Measurements from ENCODE around the gene RPS17. TPM values are rescaled to one million over a fixed set of nuclear protein-coding genes. Genes with fewer than 3 reads are reported as not detected.
A peak's percentile ranks its signal among the peaks of the same experiment; 100 is the strongest.

Gene RPS17
- total and polyA plus RNA-seq, 10 of the 15 experiments (the other 5 are each of a cell fraction or from before 2014, with no cell fraction given), result 1,223 to 7,871 (median 3,879) TPM

GRCh38 chr15:82540055-82540983 is at the start of gene RPS17 (continued):
- TF ChIP-seq CUX1 (IDR thresholded peaks at IDR 0.05; ENCODE audit: insufficient replicate concordance, low read depth, low read length), result peak; percentile 27
- TF ChIP-seq NR2C1 (IDR thresholded peaks at IDR 0.05), result peak; percentile 72
- TF ChIP-seq POLR2A (IDR thresholded peaks at IDR 0.05; ENCODE audit: low read depth, low read length), result peak; percentile 100
- peak; percentile 98 for TF ChIP-seq ZNF207 (IDR thresholded peaks at IDR 0.05; ENCODE audit: borderline replicate concordance)
- TF ChIP-seq HCFC1 (IDR thresholded peaks at IDR 0.05; ENCODE audit: low read length), result peak; percentile 76
- no peak for TF ChIP-seq NFYA (IDR thresholded peaks at IDR 0.05; ENCODE audit: borderline replicate concordance, low read depth, low read length)
- no peak for TF ChIP-seq USF1 (IDR thresholded peaks at IDR 0.05; ENCODE audit: borderline replicate concordance, extremely low read length, insufficient read depth, low read depth, low read length)
- TF ChIP-seq BCL11A (IDR thresholded peaks at IDR 0.05; ENCODE audit: low read depth, low read length), result 0 out of 2 replicates have a peak, but pooled peaks have one; percentile 43
- TF ChIP-seq BCL3 (IDR thresholded peaks at IDR 0.05; ENCODE audit: borderline replicate concordance, insufficient read depth, low read depth, low read length, poor library complexity, severe bottlenecking), result no peak
- no peak for TF ChIP-seq CEBPB (IDR thresholded peaks at IDR 0.05; ENCODE audit: borderline replicate concordance in 1 of 2, low read depth in 2 of 2, low read length in 2 of 2)
- TF ChIP-seq EGR1 (IDR thresholded peaks at IDR 0.05; ENCODE audit: borderline replicate concordance in 1 of 2, low read depth in 2 of 2, low read length in 2 of 2), result peak in 1 of 2 experiments; percentile 89; a peak in 2 of 3 replicates
- peak; percentile 39 for TF ChIP-seq MEF2B (IDR thresholded peaks at IDR 0.05; ENCODE audit: partially characterized antibody, poor library complexity, severe bottlenecking)
- TF ChIP-seq E2F8 (IDR thresholded peaks at IDR 0.05; ENCODE audit: low read depth, partially characterized antibody), result peak; percentile 71
- TF ChIP-seq NKRF (conservative IDR thresholded peaks at IDR 0.05), result peak; percentile 90
